ENCODE measurements around the gene TRAF5.
"Not testable (repeated sequence)": the region's sequence is repeated elsewhere in the genome, so short reads cannot be mapped to it uniquely, and the experiment has no call there.

TRAF5 gene

DNA sequence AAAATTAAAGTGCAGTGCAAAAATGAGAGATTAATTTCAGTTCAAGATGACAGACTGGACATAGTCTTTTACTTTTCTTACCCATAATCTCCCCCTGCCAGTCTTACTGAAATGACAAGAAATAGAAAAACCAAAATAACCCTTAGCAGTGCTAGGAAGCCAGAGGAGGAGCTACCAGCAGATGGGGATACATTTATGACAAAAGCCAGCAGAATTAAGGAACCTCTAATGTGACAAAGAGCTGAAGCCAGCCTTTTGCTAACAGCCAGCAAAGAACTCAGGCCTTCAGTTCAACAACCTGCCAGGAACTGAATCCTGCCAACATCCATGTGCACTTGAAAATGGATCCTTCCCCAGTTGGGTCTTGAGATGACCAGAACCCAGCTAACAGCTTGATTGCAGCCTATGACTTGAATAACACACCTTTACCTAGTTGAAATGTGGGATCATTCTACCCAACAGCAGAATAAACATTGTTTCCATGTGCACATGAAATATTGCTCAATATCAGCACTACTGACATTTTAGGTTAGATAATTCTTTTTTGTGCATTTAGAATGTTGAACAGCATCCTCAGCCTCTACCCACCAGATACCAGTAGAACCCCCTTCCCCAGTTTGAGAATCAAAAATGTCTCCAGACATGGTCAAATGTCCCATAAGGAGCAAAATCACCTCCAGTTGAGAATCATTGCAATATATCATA, 7.9 kb upstream of the TRAF5 start:
- Histone ChIP-seq H3K9ac (no peak overlapping the region), H3K4me2 (no peak overlapping the region), H3K79me2 (ENCODE audit: insufficient read depth, low read depth) (no peaks in the 10 kb centered on the region), H3K27me3 (ENCODE audit: insufficient read depth, low read depth) (no peaks in the 10 kb centered on the region), H3K4me1 (ENCODE audit: low read depth, poor library complexity, severe bottlenecking) (peaks cover 5% of the 10 kb centered on the region), H2AFZ (ENCODE audit: low read depth) (no peak overlapping the region), H3K36me3 (ENCODE audit: insufficient read depth) (no peaks in the 10 kb centered on the region), H4K20me1 (ENCODE audit: insufficient read depth) (no peaks in the 10 kb centered on the region), H3K27ac (no peak overlapping the region), H3K4me3 (IDR thresholded peaks at IDR 0.05; ENCODE audit: insufficient read depth, low read depth, low read length) (no peak overlapping the region)
- TF ChIP-seq, protein P1, sequence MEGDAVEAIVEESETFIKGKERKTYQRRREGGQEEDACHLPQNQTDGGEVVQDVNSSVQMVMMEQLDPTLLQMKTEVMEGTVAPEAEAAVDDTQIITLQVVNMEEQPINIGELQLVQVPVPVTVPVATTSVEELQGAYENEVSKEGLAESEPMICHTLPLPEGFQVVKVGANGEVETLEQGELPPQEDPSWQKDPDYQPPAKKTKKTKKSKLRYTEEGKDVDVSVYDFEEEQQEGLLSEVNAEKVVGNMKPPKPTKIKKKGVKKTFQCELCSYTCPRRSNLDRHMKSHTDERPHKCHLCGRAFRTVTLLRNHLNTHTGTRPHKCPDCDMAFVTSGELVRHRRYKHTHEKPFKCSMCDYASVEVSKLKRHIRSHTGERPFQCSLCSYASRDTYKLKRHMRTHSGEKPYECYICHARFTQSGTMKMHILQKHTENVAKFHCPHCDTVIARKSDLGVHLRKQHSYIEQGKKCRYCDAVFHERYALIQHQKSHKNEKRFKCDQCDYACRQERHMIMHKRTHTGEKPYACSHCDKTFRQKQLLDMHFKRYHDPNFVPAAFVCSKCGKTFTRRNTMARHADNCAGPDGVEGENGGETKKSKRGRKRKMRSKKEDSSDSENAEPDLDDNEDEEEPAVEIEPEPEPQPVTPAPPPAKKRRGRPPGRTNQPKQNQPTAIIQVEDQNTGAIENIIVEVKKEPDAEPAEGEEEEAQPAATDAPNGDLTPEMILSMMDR (conservative IDR thresholded peaks at IDR 0.05; ENCODE audit: low read depth, low read length), result no peak

DNA sequence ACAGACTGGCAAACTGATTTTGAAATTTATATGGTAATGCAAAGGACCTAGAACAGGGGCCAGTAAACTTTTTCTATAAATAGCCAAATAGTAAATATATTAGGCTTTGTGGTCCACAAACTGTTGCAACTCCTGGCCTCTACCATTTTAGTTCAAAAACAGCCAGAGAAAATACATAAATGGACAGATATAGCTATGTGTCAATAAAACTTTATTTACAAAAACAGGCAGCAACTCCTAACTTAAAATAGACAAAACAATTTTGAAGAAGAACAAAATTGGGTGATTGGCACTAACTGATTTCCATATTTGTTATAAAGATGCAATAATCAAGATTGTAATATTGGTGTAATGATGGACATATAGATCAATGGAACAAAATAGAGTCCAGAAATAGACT, 6.7 kb upstream of the TRAF5 start:
- H3K4me1 ChIP-seq (ENCODE audit: low read depth, poor library complexity, severe bottlenecking), result peaks cover 7% of the 10 kb centered on the region
- no peaks in the 10 kb centered on the region for H3K27me3 ChIP-seq (ENCODE audit: insufficient read depth, low read depth)
- no peaks in the 10 kb centered on the region for H3K36me3 ChIP-seq (ENCODE audit: insufficient read depth)
- H3K4me3 ChIP-seq (IDR thresholded peaks at IDR 0.05; ENCODE audit: insufficient read depth, low read depth, low read length), result no peak overlapping the region
- TF ChIP-seq, protein P1 (conservative IDR thresholded peaks at IDR 0.05; ENCODE audit: low read depth, low read length), result no peak
- H3K4me2 ChIP-seq, result no peak overlapping the region
- H4K20me1 ChIP-seq (ENCODE audit: insufficient read depth), result no peaks in the 10 kb centered on the region
- H2AFZ ChIP-seq (ENCODE audit: low read depth), result no peak overlapping the region
- no peak overlapping the region for H3K27ac ChIP-seq
- H3K9ac ChIP-seq, result no peak overlapping the region
- no peaks in the 10 kb centered on the region for H3K79me2 ChIP-seq (ENCODE audit: insufficient read depth, low read depth)

DNA sequence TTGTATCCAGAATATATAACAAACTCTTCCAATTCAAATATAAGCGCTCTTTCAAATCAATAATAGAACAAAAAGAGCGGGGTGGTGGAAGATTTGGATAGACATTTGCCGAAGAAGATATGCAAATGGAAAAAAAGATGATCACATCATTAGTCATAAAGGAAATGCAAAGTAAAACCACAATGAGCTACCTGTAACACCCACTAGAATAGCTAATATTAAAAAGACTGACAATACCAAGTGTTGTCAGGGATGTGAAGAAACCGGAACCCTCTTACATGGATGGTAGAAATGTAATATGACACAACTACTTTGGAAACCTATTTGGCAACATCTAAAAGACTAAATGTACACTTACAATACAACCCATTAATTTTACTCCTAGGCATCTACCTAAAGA, 5.7 kb upstream of the TRAF5 start:
- Histone ChIP-seq H3K4me3 (IDR thresholded peaks at IDR 0.05; ENCODE audit: insufficient read depth, low read depth, low read length) (no peak overlapping the region), H2AFZ (ENCODE audit: low read depth) (no peak overlapping the region), H3K27ac (no peak overlapping the region), H3K36me3 (ENCODE audit: insufficient read depth) (no peaks in the 10 kb centered on the region), H3K9ac (no peak overlapping the region), H3K4me1 (ENCODE audit: low read depth, poor library complexity, severe bottlenecking) (peaks cover 10% of the 10 kb centered on the region), H3K27me3 (ENCODE audit: insufficient read depth, low read depth) (no peaks in the 10 kb centered on the region), H3K4me2 (no peak overlapping the region), H3K79me2 (ENCODE audit: insufficient read depth, low read depth) (no peaks in the 10 kb centered on the region), H4K20me1 (ENCODE audit: insufficient read depth) (no peaks in the 10 kb centered on the region)
- TF ChIP-seq, protein P1 (conservative IDR thresholded peaks at IDR 0.05; ENCODE audit: low read depth, low read length), result no peak

DNA sequence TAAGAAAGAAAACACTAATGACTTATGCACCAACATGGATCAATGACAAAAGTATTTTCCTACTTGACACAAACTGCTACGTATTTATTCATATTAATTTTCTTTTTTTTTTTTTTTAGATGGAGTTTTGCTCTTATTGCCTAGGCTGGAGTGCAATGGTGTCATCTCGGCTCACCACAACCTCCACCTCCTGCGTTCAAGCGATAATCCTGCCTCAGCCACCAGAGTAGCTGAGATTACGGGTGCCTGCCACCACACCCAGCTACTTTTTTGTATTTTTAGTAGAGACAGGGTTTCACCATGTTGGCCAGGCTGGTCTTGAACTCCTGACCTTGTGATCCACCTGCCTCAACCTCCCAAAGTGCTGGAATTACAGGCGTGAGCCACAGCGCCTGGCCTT, 5.0 kb upstream of the TRAF5 start:
- H3K9ac ChIP-seq; H3K36me3 ChIP-seq (ENCODE audit: insufficient read depth); H4K20me1 ChIP-seq (ENCODE audit: insufficient read depth); H3K4me3 ChIP-seq (IDR thresholded peaks at IDR 0.05; ENCODE audit: insufficient read depth, low read depth, low read length); H3K27me3 ChIP-seq (ENCODE audit: insufficient read depth, low read depth); H3K27ac ChIP-seq; H3K4me2 ChIP-seq; H2AFZ ChIP-seq (ENCODE audit: low read depth); H3K79me2 ChIP-seq (ENCODE audit: insufficient read depth, low read depth): not testable (repeated sequence)
- peaks cover 14% of the 10 kb centered on the region for H3K4me1 ChIP-seq (ENCODE audit: low read depth, poor library complexity, severe bottlenecking)

Measured in KMS-11 (cell line).